ENCODE measurements around the gene OPA3.

The OPA3 gene

GRCh38 chr19:45613926-45614725, 29.5 kb upstream of the OPA3 start:
- H3K27me3 ChIP-seq (ENCODE audit: insufficient read depth, poor library complexity, severe bottlenecking) = no peaks in the 10 kb centered on the region
- H3K4me3 ChIP-seq (replicated peaks; ENCODE audit: insufficient read depth, low read length) = no peak overlapping the region
- H3K27ac ChIP-seq (replicated peaks) = no peak overlapping the region
- TF ChIP-seq POLR2AphosphoS5 (IDR thresholded peaks at IDR 0.05; ENCODE audit: low read depth) = no peak
- no peak for TF ChIP-seq SPI1 (IDR thresholded peaks at IDR 0.05; ENCODE audit: borderline replicate concordance, low read depth)
- DNase-seq (ENCODE audit: low read depth in 1 of 2, low spot score in 1 of 2) = peak; percentile 58 to 69

GRCh38 chr19:45608948-45609347, 24.3 kb upstream of the OPA3 start:
- TF ChIP-seq POLR2AphosphoS5 (IDR thresholded peaks at IDR 0.05; ENCODE audit: low read depth) (no peak), REST (IDR thresholded peaks at IDR 0.05; ENCODE audit: insufficient replicate concordance, low read depth) (no peak), GABPA (IDR thresholded peaks at IDR 0.05; ENCODE audit: low read depth) (no peak)
- TF ChIP-seq, protein P1, sequence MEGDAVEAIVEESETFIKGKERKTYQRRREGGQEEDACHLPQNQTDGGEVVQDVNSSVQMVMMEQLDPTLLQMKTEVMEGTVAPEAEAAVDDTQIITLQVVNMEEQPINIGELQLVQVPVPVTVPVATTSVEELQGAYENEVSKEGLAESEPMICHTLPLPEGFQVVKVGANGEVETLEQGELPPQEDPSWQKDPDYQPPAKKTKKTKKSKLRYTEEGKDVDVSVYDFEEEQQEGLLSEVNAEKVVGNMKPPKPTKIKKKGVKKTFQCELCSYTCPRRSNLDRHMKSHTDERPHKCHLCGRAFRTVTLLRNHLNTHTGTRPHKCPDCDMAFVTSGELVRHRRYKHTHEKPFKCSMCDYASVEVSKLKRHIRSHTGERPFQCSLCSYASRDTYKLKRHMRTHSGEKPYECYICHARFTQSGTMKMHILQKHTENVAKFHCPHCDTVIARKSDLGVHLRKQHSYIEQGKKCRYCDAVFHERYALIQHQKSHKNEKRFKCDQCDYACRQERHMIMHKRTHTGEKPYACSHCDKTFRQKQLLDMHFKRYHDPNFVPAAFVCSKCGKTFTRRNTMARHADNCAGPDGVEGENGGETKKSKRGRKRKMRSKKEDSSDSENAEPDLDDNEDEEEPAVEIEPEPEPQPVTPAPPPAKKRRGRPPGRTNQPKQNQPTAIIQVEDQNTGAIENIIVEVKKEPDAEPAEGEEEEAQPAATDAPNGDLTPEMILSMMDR (IDR thresholded peaks at IDR 0.05; ENCODE audit: insufficient read depth, low read length) = no peak
- DNase-seq (ENCODE audit: low read depth in 1 of 2, low spot score in 1 of 2) = no peak
- Histone ChIP-seq H3K27ac (replicated peaks) (no peak overlapping the region), H3K27me3 (ENCODE audit: insufficient read depth, poor library complexity, severe bottlenecking) (no peaks in the 10 kb centered on the region), H3K4me3 (replicated peaks; ENCODE audit: insufficient read depth, low read length) (no peak overlapping the region)

- DNase-seq (ENCODE audit: low read depth in 1 of 2, low spot score in 1 of 2) = peak in 1 of 2 experiments; percentile 43
- TF ChIP-seq REST (IDR thresholded peaks at IDR 0.05; ENCODE audit: insufficient replicate concordance, low read depth) = no peak
- TF ChIP-seq POLR2AphosphoS5 (IDR thresholded peaks at IDR 0.05; ENCODE audit: low read depth) = no peak
- TF ChIP-seq SPI1 (IDR thresholded peaks at IDR 0.05; ENCODE audit: borderline replicate concordance, low read depth) = 0 out of 2 replicates have a peak, but pooled peaks have one; percentile 17
- no peak for TF ChIP-seq GABPA (IDR thresholded peaks at IDR 0.05; ENCODE audit: low read depth)
- TF ChIP-seq, protein P1 (IDR thresholded peaks at IDR 0.05; ENCODE audit: insufficient read depth, low read length) = peak; percentile 60
- Histone ChIP-seq H3K27me3 (ENCODE audit: insufficient read depth, poor library complexity, severe bottlenecking) (peaks cover 10% of the 10 kb centered on the region), H3K27ac (replicated peaks) (no peak overlapping the region), H3K4me3 (replicated peaks; ENCODE audit: insufficient read depth, low read length) (no peak overlapping the region)
Measured at GRCh38 chr19:45607071-45608029, 22.7 kb upstream of the OPA3 start.

Data from HL-60 (cell line).